ENCODE results near the gene HMX2.
A peak's percentile ranks its signal among the peaks of the same experiment; 100 is the strongest.

The HMX2 gene

DNA sequence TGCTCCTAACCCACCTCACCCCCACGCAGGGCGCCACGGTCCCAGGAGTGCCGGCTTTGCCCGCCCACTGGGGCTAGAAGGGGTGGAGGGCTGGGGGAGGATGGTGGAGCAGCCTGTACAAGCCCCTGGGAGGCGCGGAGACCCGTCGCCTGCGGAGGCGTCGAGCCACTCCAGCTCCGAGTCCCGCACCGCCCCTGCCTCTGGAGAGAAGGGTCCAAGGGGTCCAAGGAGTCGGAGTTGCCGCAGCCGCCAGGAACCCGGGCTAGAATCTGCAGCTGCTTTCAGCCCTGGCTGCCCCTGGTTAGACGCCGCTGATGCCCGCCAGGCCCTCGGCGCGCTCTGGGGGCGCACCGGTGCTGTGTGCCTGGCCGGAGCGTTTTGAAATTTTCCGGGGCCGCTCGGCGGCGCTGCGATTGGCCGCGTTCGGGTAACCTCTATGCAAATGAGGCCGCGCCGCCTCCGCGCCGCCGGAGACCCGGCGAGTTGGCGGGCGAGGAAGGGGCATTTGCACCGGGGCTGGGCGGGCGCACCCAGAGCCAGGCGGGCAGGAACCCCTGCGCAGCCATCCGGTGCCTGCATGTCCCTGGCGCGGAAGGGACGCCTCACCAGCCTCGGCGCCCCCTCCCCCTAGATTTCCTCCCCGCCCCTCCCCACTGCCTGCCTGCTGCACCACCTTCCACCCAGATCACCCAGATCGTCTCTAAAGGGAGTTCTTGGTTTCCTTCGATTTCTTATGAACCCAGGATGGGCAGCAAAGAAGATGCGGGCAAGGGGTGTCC lies at the start of gene HMX2:
HMX2 (plus strand) TSS at position 502 of the 779 bp plus-strand sequence; CDS start at position 745, 243 bp downstream.
- DNase-seq = no peak

- DNase-seq = no peak
Measured at GRCh38 chr10:123100030-123100762, 47.7 kb upstream of the HMX2 start.

DNA sequence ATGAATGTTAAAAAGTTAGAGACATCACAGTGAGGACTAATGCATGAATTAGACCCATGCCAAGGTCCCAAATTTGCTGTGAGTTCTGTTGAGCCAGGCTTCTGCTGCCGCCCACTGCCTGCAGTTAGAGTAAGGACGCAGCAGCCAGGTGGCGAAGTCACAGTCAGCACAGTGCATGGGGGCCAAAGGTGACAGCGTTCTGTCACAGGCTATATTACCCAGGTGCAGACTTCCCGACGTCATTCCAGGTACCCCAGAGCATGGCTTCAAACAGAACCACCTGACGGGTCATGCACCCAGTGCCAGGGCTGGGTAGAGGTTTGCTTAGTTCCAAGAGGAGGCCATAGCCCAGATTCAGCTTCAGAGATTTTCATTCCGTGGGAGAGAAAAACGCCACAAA lies 46.1 kb upstream of the HMX2 start:
- no peak for DNase-seq

GRCh38 chr10:123102673-123103072 lies 45.3 kb upstream of the HMX2 start:
- no peak for DNase-seq

DNA sequence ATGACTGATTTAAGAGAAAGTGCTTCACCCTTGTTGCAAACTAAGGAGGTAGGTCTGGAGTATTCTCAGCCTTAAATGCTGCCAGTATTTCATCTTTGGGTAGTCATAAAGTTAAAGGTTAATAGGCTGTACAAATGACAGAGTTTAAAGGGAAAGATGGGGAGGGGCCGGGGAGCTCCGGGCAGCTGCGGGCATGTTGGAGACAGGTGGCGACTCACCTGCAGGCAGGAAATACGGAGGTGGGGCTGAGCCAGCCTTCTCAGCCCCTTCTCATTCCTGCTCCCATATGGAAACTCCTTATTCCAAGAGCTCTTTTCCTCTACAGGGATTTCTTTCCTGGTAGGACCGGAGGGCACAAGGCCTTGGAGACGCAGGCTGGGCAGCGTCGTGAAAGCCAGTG lies 44.0 kb upstream of the HMX2 start:
- DNase-seq = no peak

DNA sequence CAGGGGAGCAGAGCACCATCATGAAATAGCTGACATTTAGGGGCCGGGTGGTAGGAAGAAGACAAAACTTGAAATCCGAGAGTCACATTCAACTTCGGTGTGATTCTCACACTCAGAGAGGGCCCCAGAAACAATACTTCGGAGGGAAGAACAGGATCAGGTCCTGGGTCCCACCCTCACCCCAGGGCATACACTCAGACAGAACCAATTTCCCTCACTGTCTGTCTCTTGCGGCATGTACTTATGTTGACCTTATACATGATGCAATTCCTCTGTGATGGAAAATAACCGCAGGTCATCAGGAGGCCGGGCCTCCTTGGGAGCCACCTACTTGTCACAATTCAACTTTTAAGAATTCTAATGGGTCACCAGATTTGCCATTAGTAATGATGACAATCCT lies 38.5 kb upstream of the HMX2 start:
- DNase-seq = no peak

DNA sequence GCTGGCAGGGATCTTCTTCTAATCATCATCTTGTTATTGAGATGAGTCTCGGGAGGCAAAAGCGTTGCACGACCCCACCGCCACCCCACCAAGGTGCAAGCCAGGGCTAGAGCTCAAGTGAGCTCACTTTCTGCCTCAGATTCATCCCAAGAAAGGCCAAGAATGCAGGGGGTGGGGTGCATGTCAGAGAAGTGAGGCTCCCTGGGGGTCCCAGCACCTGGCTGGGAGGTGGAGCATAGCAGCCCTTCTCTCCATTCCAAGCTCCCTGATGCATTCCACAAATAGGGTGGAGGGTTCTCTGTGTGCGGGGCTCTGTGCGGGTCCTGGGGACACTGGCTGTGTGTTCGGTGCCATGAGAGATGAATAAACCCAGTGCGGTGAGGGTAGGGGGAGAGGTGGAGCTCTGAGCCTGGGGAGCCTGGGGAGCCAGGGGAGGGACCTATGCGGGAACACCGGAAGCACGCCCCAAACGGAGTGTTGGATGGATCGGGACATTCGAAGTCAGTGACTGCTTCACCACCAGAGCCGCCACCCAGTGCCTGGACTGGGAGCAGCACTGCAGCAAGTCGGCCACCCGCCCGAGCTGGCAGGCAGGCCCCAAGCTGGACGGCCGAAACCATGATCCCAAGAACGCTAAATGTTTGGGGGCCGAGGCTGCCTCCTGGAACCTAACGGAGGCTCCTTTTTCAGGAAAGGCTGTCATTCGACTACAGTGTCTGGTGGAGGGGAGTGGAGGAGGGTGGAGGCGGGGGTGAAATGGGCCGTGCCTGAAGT lies 30.1 kb upstream of the HMX2 start:
- no peak for DNase-seq

- no peak for DNase-seq
Measured at GRCh38 chr10:123119081-123119480, 28.9 kb upstream of the HMX2 start.

GRCh38 chr10:123126246-123126645 lies 21.7 kb upstream of the HMX2 start:
- no peak for DNase-seq

DNA sequence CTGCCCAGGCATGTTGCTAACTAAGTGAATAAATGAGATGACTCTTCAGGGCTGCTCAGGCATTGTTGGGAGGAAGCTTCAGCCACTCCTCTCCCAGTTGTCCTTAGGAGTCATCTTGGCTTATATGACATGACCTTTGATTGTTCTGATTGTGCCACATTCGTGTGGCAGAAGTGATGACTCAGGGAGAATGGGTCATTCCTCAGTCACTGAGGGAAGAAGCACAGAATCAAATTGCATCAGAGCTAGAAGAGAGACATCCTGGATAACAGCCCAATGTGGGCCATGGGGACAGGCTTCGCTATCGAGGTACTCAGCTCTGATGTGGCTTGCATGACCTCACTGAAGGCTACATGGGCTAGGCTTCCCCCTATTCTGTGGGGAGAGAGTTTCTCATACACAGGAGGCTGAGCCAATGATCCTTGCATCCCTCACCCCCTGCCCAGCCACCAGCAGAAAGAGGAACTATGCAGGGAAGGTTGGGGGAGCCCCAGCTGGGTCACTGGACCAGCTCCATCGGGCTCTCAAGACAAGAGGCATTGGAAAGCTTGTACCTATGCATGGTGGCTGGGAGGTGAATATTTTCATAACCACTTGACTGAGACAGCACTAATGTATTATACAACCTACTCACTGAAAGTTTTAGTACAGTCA lies 18.2 kb upstream of the HMX2 start:
- no peak for DNase-seq

GRCh38 chr10:123132576-123133477 lies 15.1 kb upstream of the HMX2 start:
- DNase-seq = peak in 1 of 2 experiments; percentile 18

DNA sequence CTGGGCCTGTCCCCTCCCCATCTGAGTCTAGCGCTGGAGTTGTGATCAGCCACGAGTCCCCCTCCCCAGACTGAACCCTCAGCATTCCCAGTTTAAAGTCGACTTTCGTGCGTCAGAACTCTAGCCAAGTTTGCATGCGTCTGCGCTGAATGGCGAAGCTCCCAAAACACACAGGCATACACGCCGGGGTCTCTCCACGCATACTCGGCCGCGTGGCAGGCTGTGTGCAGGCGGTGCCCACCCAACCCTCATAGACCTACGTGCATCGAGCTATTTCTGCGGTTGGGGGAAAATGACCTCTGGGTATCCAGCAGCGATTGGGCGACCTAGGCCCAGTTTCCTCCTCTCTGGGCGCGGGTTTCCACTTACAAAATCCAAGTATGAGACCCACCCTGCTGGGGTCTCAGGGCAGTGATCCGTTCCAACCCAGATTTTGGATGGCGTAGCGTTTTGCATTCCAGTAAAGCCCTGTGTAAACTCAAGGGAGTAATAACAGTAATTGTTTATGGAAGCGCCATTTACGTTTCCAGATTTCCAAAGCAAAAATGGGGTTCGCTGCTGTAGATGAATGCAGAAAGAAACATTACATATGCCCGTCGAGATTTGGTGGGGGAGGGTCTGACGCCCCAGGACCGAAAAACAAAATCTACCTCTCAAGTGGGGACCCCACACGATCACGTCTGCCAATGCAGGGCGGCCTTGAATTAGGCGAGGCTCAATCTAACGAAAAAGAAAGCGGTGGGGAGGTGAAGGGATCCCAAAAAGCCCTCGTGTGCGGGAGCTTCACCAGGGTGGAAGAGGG lies 14.2 kb upstream of the HMX2 start:
- DNase-seq = no peak

DNA sequence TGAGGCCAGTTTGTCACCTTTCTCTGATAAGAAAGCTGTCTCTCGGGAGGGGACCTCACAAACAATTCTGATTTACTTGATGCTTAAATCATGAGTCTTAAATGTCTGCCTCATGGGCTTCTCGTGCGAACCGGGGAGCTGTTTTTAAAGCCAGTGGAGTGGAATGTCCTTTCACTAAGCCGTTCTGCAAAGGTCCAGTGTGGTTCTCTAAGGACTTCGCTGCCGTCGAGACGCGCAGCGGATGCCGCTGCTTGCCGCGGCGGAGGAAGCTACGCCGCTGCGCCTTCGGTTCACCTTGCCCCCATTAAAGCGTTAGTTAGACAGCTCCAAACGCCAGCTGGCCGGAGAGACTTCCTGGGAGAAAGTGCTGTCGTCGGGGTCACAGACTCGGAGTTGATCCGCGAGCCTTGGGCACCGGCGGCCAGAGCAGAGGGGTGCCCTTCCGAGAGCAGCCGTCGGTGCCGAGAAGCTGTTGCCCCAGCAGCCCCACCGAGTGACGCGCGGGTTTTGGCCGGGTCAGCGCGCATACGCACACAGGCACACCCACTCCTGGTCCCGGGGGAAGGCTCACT lies 13.5 kb upstream of the HMX2 start:
- no peak for DNase-seq

- DNase-seq = no peak
Measured at GRCh38 chr10:123134915-123135414, 13.0 kb upstream of the HMX2 start.

- DNase-seq = no peak
Measured at GRCh38 chr10:123135415-123136141, 12.4 kb upstream of the HMX2 start, which contains the start of gene HMX3. TSS of gene HMX3 (plus strand) at chr10:123135970. CDS start at chr10:123136051, 81 bp downstream.

DNA sequence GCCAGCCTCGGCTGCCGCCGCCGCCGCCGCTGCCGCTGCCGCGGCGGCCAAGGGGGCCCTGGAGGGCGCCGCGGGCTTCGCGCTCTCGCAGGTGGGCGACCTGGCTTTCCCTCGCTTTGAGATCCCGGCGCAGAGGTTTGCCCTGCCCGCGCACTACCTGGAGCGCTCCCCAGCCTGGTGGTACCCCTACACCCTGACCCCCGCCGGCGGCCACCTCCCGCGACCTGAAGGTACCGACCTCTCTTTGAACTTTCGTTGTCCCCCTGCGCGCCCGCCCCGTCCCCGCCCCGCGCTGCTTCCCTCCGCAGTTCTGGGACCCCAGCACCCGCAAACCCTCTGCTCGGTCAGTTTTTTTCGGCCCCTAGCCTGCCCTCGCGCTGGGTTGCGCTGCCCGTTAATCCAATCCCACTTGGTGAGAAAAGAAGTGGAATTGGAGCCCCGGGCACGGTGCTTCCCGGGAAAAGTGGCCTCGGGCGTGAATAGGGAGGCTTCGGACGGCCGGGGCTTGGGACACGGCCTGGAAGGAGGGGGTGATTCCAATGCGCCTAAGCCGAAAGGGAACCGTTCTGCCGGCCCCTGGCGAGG lies 11.6 kb upstream of the HMX2 start:
- no peak for DNase-seq

DNA sequence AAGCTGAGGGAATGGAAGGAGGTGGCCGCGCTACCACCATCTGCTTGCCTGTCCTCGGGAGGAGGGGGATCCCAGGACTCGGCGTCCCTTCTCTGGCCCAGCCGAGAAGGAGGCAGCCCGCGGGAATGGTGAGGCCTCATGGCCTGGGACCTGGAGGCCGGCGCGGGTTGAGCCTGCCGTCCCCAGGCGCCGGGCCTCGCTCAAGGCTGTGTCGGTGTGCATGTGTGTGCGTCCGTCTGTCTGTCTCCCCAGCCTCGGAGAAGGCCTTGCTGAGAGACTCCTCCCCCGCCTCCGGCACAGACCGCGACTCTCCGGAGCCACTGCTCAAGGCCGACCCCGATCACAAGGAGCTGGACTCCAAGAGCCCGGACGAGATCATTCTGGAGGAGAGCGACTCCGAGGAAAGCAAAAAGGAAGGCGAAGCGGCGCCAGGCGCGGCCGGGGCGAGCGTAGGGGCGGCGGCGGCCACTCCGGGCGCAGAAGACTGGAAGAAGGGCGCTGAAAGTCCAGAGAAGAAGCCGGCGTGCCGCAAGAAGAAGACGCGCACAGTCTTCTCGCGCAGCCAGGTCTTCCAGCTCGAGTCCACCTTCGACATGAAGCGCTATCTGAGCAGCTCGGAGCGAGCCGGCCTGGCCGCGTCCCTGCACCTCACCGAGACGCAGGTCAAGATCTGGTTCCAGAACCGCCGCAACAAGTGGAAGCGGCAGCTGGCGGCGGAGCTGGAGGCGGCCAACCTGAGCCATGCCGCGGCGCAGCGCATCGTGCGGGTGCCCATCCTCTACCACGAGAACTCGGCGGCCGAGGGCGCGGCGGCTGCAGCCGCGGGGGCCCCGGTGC lies 10.9 kb upstream of the HMX2 start:
- no peak for DNase-seq

- DNase-seq = no peak
Measured at GRCh38 chr10:123139165-123139520, 8.8 kb upstream of the HMX2 start.

Data from cerebellar nuclear complex (tissue), 1 donor.